ENCODE measurements around the gene CERS6. TPM values are rescaled to one million over a fixed set of nuclear protein-coding genes. Genes with fewer than 3 reads are reported as not detected.
"Not testable (repeated sequence)": the region's sequence is repeated elsewhere in the genome, so short reads cannot be mapped to it uniquely, and the experiment has no call there.

Gene CERS6
- polyA plus RNA-seq, 1 donor, result 33.8 TPM

- no peak for DNase-seq
These were observed 280.8 kb downstream of the CERS6 start for GRCh38 chr2:168736649-168737445.

GRCh38 chr2:168738062-168738461 lies 282.0 kb downstream of the CERS6 start:
- no peak for DNase-seq

DNA sequence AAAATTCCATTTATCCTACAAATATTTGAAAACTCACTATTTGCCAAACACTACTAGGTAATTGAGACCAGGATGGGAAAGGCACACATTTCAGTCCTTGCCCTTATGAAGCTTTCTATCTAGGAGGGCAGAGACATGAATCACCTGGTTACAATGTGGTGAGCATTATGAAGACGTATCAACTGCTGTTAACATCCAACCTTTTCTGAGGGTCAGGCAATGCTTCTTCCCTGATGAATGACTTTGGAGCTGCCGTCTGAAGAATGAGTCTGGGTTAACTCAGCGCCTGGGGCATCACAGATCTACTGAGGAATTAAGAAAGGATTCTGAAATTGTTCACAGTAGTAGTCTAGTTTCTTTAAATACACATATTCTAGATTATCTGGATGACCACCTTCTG lies 284.3 kb downstream of the CERS6 start:
- no peak for DNase-seq

DNA sequence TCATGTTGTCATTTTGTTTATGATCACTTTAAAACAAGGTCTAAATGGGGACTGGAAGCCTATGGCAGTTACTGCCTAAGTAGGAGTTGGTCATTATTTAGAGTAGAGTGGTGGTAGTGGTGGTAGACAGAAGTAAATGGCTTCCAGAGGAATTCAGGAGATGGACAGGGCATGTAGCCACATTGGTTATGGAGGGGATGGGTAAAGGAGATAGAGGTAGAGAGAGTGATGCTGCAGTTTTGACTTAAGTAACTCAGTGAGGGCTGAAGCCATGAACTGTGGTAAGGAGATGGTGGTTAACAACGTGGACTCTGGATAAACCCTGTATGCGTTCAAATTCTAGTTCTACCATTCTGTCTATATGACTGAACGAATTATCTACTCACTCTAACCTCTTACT lies 284.7 kb downstream of the CERS6 start:
- DNase-seq, result no peak

- DNase-seq, result no peak
These were observed 286.3 kb downstream of the CERS6 start for GRCh38 chr2:168742258-168742932.

- DNase-seq, result no peak
These were observed 288.8 kb downstream of the CERS6 start for GRCh38 chr2:168744844-168745243.

GRCh38 chr2:168748461-168748860 lies 292.4 kb downstream of the CERS6 start:
- DNase-seq, result no peak

DNA sequence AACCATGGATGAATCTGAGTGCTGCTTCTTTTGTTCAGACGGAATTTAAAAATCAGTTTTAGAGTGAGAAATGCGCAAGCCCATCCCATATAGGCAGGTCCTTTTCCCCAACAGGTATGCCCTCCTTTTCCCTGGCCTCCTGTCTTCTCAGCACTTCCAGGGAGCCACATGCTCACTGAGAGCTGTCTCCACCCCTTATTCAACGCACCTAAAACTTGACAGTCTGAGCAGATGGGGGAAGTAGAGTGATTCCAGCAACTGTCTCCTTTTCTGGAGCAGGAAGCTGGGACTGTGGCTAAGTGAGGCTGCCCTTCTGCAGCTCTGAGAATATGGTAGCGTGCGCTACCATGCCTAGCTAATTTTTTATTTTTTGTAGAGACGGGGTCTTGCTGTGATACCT lies 293.2 kb downstream of the CERS6 start:
- DNase-seq, result no peak

GRCh38 chr2:168751104-168751740 lies 295.1 kb downstream of the CERS6 start:
- DNase-seq, result no peak

DNA sequence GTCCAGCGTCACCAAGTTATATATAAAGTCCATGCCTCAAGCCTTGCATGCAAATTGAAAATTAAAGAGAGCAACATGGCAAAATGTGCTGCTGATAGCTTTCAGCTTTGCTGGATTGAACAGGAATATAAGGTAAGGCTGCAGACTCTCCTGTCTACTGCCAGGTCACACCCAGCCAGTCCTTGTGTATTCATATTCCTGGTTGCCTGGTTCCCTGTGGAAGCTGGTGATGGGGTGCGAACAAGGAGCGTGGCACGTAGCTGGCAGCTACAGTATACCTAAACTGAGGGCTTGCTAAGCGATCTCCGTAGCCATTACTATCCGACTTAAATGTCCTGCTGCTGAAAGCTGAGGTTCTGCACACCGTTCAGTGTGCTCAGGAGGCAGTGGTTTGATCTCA lies 296.3 kb downstream of the CERS6 start:
- DNase-seq, result no peak

- DNase-seq, result no peak
These were observed 297.8 kb downstream of the CERS6 start for GRCh38 chr2:168753765-168754329.

- no peak for DNase-seq
These were observed 301.2 kb downstream of the CERS6 start for GRCh38 chr2:168757223-168757622.

- peak; percentile 49 for DNase-seq
These were observed 303.1 kb downstream of the CERS6 start for GRCh38 chr2:168758970-168759820.

DNA sequence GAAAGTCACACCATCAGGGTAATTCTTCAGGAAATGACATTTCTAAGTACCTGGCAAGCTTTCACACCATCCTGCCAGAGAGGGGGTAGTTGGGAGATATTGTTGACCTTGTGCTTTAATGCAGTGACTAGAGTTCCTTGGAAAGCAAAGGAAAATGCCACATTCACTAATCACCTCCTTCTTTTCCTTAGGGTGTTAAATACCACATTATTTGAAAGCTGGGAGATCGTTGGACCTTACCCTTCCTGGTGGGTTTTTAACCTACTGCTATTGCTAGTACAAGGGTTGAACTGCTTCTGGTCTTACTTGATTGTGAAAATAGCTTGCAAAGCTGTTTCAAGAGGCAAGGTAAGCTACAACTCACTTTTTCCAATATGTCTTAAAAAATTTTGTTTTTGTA lies 309.3 kb downstream of the CERS6 start:
- no peak for DNase-seq

DNA sequence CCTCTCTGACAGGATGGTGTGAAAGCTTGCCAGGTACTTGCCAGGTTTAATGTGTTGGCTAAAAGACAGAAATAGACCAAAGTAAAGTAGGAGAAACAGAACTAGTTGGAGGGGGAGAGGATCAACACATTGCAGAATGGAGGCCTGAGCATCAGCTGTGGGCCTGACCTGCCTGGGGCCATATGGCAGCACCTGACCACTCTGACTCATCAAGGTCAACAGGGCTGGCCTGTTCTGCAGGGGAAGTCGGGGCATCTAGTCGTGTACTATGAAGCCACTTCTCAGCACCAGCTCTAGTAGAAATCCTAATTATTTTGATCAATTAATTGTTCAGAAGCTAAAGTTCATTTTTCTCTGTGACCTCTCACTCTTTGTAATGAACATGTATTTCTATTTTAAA lies 310.5 kb downstream of the CERS6 start:
- no peak for DNase-seq

DNA sequence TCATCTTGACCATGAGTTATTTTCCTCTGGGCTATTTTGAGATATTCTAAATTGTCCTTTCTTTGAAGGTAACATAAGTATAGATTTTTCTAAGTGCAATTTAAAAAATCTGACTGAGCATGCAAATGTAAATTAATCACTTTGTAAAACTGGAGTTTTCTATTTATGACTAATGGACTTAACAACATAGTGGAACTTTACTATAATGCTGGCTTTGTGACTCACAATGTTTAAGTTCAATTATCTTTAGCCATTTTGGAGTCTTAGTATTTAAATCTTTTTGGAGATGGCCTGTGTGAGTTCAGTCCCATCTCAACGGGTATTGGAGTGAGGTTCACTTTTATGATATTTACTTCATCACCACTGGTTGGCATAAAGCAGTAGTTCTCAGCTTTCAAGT lies 311.2 kb downstream of the CERS6 start:
- no peak for DNase-seq

DNA sequence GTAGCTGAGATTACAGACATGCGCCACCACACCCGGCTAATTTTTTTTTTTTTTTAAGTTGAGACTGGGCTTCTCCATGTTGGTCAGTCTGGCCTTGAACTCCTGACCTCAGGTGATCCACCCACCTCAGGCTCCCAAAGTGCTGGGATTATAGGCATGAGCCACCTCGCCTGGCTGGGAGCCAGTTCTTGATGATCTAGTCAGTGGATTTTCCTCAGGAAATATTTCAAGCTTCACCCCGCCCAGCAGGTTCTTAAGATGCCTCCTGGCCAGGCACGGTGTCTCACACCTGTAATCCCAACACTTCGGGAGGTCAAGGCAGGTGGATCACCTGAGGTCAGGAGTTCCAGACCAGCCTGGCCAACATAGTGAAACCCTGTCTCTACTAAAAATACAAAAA lies 312.3 kb downstream of the CERS6 start:
- not testable (repeated sequence) for DNase-seq

GRCh38 chr2:168770796-168771195 lies 314.7 kb downstream of the CERS6 start:
- DNase-seq, result no peak

GRCh38 chr2:168772704-168773103 lies 316.6 kb downstream of the CERS6 start:
- DNase-seq, result no peak

DNA sequence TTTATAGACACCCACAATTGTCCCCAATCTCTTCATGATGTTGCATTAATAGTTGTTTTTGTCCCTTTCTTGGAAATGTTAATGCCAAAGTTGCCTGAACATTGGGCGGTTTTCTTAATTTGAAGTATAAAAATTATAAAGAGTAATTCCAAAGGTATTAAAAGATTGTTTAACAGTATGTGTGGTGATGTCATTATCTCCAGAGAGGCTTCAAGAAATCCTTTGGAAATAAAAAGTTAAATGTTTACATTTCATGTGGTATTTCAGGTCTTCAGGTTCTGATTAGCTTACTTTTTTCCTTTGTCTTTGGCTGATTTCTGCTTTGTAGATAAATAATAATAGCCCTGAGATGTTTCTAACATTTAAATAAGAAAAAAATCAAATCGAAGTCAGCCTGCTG lies 317.1 kb downstream of the CERS6 start:
- DNase-seq, result no peak

- DNase-seq, result no peak
These were observed 317.8 kb downstream of the CERS6 start for GRCh38 chr2:168773719-168774521.

DNA sequence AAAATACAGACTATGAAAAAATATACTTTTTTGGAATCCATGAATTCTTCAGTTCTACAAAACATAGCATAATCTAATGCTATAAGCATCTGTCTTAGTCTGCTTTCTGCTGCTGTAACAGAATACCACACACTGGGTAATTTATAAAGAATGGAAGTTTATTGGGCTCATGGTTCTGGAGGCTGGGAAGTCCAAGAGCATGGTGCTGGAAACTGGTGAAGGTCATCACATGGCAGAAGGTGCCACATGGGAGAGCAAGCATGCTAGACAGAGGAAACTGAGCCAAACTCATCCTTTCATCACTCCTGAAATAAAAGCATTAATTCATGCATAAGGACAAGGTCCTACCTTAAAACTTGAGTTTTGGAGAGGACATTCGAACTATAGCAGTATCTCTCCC lies 319.8 kb downstream of the CERS6 start:
- no peak for DNase-seq
